Stimulated activated CD8-positive, alpha-beta memory T cell treated with anti-CD3 and anti-CD28 coated beads, Interleukin-4, amount 100 ng/mL, for 1 hour (primary cell): Measurements from ENCODE around the gene TMEM259.
A peak's percentile ranks its signal among the peaks of the same experiment; 100 is the strongest.

Experiments
- DNase-seq, 2 donors: peaks; one replicate each; pipeline ENCODE4 v3.0.0-alpha.2; 2020; ENCODE audit warnings: low read depth in 2 of 2, low spot score in 1 of 2

Gene TMEM259

DNA sequence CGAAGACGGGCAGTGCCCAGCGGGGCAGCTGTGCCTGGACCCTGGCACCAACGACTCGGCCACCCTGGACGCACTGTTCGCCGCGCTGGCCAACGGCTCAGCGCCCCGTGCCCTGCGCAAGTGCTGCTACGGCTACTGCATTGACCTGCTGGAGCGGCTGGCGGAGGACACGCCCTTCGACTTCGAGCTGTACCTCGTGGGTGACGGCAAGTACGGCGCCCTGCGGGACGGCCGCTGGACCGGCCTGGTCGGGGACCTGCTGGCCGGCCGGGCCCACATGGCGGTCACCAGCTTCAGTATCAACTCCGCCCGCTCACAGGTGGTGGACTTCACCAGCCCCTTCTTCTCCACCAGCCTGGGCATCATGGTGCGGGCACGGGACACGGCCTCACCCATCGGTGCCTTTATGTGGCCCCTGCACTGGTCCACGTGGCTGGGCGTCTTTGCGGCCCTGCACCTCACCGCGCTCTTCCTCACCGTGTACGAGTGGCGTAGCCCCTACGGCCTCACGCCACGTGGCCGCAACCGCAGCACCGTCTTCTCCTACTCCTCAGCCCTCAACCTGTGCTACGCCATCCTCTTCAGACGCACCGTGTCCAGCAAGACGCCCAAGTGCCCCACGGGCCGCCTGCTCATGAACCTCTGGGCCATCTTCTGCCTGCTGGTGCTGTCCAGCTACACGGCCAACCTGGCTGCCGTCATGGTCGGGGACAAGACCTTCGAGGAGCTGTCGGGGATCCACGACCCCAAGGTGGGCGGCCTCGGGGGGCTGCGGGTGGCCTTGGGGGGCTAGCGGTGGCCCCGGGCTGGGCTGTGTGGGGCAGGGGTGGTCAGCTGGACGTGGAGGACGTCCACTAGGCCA, 15.9 kb downstream of the TMEM259 start:
- DNase-seq = no peak

DNA sequence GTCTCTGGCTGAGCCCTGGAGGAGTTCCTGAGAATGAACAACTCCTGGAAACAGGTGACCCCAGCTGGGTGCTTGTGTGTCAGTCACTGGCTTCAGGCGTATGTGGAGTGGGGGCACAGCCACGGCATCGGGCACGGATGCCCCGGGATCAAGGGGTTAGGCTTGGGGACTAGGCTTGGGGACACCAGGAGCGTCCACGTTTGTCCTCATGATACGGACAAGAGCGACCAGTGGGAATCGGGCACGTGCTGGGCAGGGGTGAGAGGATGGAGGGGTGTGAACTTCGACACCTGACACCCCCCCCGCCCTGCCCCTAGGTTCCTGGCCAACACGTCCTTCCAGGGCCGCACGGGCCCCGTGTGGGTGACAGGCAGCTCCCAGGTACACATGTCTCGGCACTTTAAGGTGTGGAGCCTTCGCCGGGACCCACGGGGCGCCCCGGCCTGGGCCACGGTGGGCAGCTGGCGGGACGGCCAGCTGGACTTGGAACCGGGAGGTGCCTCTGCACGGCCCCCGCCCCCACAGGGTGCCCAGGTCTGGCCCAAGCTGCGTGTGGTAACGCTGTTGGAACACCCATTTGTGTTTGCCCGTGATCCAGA, 16.6 kb downstream of the TMEM259 start:
- no peak for DNase-seq

- DNase-seq = no peak
These were observed 17.6 kb downstream of the TMEM259 start for GRCh38 chr19:1003283-1003682.

- DNase-seq = no peak
These were observed 18.3 kb downstream of the TMEM259 start for GRCh38 chr19:1002600-1002999.

DNA sequence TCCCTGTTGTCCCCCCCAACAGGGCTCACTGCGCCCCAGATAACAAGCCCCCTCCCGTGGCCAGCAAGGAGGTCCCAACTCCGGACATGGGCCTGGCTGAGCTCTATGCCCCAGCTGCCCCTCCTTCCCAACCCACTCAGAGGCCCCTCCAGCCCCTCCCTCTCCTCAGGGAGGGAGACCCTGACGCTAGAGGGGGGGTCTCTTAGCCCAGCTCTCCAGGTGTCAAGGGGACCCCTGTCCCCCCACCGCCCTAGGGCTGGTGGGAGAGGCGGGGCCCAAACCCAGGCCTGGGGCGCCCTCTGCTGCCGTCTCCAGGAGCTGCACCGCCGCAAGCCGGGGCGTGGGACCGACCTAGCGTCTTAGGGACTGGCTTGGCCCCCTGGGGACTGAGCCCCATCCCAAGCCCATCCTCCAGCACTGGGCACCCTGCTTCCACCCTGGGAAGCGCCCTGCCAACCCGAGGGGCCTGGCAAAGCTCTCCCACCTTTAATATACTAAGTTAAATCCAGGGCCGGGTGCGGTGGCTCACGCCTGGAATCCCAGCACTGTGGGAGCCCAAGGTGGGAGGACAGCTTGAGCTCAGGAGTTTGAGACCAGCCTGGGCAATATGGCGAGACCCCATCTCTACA, 19.3 kb downstream of the TMEM259 start:
- peak in 1 of 2 donors; percentile 45 for DNase-seq

GRCh38 chr19:1000591-1001537, 20.1 kb downstream of the TMEM259 start:
- no peak for DNase-seq

DNA sequence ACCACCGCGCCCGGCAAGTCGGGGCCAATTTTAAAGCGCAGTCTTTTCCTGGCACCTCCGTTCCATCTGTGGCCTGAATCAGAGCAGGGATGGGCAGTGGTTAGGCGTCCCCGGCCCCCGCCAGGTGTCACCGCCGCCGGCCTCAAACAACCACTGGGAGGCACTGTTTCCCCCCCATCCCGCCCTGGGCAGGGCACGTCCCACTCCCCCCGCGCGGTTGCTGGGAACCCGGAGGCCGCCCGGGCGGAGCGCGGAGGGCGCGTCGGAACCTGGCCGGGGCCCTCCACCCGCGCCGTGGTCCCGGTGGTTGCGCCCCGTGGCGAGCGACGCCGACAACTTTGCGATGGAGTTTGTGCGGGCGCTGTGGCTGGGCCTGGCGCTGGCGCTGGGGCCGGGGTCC, 20.8 kb downstream of the TMEM259 start, which contains the start of gene GRIN3B:
TSS of gene GRIN3B (plus strand) at position 325 of the 400 bp plus-strand sequence. CDS start at position 344, 19 bp downstream.
- DNase-seq = no peak

DNA sequence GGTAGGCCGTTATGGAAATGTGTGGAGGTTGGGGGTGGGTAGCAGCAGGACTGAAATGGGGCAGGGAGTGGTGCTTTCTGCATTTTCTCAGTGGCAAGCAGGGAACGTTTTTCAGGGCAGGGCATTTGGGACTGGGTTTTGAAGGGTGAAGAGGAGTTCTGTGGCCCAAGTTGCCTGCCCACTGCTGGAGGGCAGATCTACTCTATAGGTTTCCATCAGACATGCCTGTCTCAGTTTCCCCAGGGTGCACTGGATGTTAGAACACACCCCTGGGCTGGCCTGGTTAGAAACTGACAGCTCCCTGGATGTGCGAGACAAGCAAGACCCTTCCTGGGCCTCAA, 21.6 kb downstream of the TMEM259 start:
- DNase-seq = no peak

- DNase-seq = no peak
These were observed 22.9 kb downstream of the TMEM259 start for GRCh38 chr19:998064-998463.

GRCh38 chr19:996051-996838, 24.7 kb downstream of the TMEM259 start:
- peak; percentile 38 to 39 for DNase-seq

DNA sequence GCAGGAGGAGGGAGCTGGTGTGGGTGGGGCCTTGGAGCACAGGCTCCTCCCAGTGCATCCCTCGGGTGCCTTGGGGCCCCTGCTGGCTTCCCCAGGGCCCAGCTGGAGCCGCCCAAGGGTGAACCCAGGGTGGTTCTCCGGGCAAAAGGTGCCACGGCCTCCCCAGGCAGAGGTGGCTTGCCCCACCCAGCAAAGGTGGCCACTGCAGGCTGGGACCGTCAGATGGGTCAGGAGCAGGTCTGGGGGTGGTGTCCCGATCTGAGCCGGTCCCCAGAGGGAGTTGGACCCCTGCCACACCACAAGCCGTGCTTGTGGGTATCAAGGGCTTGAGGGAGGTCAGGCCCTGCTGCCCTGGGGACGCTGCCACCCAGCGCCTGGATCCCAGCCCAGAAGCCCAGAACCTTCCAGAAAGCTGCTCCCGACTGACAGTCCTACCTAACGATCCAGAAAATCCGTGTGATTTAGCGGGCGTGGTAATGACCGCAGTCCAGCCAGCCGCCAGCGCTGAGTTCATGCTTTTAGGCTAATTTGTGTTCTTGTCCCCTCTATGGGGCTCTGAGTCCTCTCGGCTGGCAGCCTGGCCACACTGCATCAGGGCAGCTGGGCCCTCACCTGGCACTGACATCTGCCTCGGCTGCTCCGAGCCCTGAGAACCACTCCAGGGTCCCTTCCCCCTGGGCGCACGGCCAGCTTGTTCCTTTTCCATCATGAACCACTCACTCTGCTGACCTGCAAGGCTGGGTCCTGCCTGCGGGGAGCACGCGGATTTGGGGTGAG, 25.7 kb downstream of the TMEM259 start:
- DNase-seq = no peak

DNA sequence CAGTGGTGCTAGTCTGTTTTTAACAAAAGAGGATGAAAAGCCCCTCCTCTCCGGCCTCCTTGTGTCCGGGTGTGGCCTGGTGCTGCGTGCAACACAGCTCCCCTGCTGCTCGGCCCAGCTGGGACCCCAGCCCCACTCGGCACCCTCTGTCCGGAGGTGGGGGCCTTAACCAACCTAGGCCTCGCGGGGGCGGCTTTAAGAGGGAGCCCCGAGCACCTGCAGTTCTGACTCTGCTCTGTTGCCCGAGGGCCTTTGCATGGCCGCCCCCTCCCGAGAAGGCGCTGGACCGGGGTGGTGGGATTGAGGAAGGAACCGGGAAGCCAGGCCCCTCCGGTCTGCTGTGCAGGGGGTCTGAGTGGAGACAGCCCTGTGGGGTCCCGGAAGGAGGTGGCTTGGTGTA, 26.4 kb downstream of the TMEM259 start:
- no peak for DNase-seq

DNA sequence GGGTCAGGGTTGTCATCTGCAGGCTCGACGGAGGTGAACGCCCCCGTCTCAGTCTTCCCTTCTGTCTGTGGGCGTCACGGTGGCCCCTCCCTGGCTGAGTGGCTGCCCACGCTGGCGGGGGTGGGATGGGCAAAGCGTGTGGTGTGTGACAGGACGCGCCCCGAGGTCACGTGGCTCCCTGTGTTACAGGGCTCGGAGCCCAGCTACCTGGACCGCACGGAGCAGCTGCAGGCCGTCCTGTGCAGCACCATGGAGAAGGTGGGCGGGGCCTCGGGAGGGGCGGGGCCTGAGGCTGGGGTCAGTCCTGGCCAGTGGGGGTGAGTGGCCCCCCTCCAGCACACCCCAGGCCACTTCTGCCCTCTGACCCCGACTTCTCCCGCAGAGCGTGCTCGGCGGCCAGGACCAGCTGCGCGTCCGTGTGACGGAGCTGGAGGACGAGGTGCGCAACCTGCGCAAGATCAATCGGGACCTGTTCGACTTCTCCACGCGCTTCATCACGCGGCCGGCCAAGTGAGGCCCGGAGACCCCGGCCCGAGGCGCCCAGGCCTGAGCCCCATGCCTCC, 27.0 kb downstream of the TMEM259 start:
- no peak for DNase-seq

DNA sequence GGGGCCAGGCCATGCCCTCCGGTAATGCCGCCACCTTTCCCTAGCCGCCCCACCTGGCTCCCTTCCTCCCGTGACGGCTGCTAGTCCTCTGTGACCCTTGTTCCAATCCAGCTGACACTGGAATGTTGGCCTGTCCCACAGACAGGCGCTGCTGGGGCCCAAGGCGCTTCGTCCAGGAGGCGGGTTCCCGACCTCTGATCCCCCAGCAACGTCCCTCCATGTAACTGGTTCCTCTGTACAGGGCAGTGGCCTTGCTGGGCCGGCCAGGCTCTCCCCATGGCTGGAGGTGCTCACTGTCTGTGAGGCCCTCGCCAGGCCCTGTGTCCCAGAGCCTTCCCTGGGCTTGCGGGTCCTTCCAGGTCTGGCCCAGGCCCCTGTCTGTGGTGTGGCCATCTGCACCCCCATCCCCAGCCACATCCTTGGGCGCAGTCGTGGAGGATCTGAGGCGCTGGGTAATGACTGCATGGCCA, 27.5 kb downstream of the TMEM259 start:
- no peak for DNase-seq

- DNase-seq = no peak
These were observed 28.3 kb downstream of the TMEM259 start for GRCh38 chr19:992670-993055.

GRCh38 chr19:991932-992669, 28.8 kb downstream of the TMEM259 start:
- no peak for DNase-seq

DNA sequence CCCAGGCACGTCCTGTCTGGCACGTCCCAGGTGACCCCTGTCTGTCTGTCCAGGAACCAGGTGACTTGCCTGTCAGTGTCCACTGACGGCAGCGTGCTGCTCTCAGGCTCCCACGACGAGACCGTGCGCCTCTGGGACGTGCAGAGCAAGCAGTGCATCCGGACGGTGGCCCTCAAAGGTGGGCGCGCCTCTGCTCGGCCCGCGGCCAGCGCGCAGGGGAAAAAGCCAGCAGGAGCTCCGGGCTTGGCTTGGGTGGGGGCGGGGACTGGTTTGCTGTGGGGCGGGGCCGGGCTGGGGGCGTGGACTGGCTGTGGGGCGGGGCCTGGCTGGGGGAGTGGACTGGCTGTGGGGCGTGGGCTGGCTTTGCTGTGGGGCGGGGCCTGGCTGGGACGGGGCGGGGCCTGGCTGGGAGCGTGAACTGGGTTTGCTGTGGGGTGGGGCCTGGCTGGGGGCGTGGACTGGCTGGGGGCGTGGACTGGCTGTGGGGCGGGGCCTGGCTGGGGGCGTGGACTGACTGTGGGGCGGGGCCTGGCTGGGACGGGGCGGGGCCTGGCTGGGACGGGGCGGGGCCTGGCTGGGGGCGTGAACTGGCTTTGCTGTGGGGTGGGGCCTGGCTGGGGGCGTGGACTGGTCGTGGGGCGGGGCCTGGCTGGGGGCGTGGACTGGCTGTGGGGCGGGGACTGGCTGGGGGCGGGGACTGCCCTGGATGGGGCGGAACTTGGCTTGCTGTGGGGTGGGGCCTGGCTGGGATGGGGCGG, 29.6 kb downstream of the TMEM259 start:
- peak in 1 of 2 donors; percentile 40 for DNase-seq

GRCh38 chr19:990746-991145, 30.2 kb downstream of the TMEM259 start:
- DNase-seq = no peak
